IPS-NIHi7 (cell line): ENCODE results near the gene ENPP3.

Source experiments
- DNase-seq: peaks from one replicate; pipeline ENCODE4 v3.0.0; 2012; ENCODE audit warnings: mixed read lengths; ENCODE audit errors: extremely low spot score

Gene ENPP3

DNA sequence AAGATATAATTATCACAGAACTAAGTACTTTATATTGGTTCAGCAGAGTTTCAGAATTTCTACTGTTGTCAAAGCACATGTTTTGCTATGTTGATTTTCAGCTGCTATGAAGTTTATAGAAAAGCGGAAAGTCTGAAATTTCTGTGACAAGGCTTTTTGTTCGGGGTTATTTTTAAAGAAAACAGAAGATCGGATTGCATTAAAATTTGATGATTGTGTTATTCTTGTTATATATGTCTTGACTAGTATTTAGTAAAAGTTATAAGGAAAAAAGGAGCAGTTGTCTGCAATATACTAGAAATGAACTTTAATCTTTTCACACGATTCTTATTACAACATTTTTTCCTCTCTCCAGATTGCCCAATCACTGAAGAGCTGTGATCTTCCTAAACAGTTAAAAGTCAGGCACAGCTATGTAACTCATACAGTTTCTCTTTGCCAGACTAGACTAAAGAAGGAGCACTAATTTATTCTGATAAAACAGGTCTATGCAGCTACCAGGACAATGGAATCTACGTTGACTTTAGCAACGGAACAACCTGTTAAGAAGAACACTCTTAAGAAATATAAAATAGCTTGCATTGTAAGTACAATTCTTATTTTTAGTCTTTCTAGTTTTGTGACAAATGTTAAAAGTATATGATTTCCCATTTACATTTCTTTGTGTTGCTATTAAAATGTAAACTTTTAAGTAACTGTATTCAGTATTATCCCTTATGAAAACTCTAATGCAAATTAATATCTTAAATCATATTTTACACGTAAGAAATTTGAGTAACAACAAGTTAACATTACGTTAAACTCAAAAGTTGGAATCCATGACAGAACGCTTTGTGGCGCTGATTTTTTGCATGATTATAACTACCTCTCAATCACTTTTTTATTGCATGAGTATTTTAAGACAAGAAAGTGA lies at the start of gene ENPP3:
ENPP3 (plus strand) TSS at position 423 of the 913 bp plus-strand sequence; CDS start at position 506, 83 bp downstream.
- DNase-seq, result no peak

DNA sequence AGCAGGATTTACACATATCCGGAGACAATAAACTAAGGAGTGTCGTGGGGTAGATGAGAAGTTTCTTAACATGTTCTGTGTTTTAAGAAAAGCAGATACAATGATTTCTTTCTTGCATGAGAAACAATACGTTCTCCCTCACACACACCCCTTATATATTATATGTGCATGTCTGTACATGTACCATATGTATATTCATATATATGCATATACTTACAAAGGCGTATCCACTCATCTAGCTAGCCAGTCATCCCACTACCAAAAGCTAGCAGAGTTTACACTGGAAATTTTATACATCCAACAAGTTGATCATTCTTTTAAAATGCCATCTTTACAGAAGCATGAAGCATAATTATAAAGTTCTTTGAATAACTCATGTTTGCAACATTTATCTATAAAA lies 49.2 kb upstream of the ENPP3 start:
- no peak for DNase-seq

DNA sequence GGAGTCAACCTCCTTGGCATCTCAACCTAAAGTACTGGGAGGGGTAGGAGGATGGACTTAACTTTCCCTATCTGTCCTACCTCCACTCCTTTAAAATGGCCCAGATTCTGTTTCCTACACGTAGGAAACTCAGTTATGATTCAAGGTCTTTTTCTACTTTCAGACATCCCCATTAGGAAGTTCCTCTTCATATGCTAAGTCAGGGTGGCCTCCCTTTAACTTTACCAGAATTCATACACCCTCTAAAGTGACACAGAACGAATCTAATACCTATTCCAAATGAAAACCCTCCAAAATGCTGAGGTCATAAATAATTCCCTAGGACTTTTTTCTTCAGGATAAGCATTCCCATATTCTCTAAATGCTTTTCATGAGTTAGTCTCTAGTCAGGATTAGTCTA lies 48.5 kb upstream of the ENPP3 start:
- no peak for DNase-seq

- DNase-seq, result no peak
These were observed 44.2 kb upstream of the ENPP3 start for GRCh38 chr6:131592935-131593334.

DNA sequence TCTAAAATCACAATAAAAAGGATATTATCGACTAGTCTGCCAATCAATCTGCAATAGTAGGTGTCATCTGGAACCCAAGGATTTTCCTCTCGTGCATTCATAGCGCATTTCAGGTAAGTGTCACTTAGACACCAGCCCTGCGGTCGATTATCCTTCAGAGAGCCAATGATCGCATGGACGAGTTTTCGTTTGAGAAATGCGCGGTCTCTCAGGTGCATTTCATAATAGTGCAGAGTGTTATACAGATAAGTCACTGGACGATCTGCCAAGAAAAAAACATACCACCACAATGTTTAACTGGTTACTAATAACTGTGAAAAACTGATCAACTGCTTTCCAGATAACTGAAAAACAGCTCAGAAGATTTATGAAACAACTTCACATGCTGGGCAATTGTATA lies 43.0 kb upstream of the ENPP3 start:
- DNase-seq, result no peak

DNA sequence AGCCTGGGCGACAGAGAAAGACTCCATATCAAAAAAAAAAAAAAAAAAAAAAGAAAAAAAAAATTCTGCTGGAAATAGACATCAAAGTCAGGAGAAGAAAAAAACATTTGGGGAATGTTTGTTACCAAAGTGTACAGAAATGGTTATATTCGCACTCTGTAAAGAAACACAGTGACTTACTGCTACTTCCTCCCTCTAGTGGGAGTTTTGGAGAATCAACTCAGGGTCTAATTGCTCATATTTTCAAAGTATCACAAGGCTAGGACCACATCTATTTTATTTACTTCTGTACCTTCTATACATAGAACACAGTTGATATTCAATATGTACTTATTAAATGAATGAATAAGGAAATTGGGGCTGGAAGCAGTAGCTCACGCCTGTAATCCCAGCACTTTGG lies 39.7 kb upstream of the ENPP3 start:
- DNase-seq, result peak; percentile 15

- DNase-seq, result no peak
These were observed 36.4 kb upstream of the ENPP3 start for GRCh38 chr6:131600716-131601115.

DNA sequence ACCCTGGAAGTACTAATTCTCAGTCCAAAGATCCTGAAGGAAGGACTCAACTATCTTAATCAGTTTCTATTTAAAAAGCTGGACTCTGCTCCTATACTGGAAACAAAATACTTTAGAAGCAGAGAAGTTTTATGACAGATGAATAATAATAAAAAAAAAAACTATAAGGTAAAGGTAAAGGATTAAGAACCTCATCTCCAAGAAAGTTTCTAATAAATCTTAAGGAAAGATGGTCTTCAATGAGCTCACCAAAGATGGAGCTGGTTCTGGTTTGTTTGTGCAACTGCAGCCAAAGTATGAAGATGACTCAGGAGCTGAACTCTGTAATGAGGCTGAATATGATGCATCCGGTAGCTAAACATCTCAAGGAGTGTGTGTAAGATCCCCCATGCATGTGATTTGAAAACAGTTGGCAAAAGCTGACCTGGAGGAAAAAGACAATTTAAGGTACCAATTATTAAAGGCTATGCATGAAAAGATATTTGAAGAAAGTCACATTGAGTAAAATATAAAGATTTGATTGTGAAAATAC lies 34.3 kb upstream of the ENPP3 start:
- DNase-seq, result no peak

GRCh38 chr6:131613296-131613925 lies 23.7 kb upstream of the ENPP3 start:
- DNase-seq, result no peak

- no peak for DNase-seq
These were observed 21.8 kb upstream of the ENPP3 start for GRCh38 chr6:131615275-131615674.

DNA sequence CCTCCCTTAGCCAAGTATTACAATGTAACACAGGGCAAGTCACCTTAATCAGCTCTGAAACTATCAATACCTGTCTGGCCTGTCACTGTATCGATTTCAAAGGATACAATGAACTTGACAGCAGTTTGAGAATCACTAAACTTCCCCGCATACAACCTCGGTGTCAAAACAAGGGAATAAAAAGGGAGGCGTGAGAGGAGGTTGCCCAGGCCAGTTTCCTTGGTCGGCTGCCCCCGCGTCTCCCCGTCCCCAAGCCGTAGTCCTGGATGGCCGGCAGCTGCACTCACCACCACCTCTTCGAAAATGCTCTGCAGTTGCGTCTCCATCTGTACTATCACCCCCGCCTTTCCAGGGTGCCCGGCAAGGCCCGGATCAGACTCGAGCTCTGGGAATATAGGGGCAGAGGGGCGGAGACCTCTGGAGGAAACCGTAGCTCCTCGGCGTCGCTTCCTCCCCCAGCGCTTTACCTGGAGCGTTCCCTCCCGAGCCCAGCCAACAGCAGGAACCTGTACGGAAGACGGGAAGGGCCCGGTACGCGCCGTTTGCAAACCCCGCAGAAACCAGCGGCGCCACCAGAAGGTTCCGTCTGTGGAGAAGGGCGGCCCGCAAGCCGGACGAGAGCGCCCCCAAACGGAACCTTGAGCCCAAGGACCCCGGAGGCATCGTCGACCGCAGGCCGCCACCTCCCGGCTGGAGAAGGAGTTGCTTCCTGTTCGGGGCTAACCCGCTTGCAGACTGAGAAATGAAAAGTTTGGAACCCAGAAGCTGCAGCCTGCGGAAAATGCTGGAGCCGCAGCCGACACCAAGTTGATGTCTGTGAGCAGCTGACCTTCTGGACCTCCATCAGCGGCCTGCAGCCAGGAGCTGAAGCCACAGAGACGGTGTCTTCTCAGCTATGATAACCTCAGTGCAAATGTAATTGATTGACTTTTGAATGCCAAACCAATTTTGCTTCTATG lies 9.1 kb upstream of the ENPP3 start, which contains the start of gene MED23:
MED23 (minus strand) TSS at position 519 of the 959 bp plus-strand sequence; CDS start at position 326, 193 bp downstream.
- DNase-seq, result peak; percentile 94

DNA sequence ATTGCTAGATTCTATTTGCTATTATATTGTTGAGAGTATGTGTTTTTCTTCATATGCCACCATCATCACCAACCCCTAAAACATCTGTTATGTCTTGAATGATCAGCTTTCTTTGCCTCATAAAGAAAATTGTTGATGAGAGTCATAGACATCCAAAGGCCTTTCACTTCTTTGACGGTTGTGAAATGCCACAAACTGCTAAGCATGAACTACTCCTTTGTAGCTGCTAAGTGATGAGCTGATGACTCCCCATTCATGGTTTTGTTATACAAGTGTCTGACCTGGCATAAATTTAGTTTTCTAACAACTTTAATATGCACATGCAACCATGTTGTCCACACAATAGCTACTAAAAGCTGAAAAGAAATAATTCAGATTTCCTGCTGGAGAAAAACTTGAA lies 8.4 kb upstream of the ENPP3 start:
- no peak for DNase-seq

DNA sequence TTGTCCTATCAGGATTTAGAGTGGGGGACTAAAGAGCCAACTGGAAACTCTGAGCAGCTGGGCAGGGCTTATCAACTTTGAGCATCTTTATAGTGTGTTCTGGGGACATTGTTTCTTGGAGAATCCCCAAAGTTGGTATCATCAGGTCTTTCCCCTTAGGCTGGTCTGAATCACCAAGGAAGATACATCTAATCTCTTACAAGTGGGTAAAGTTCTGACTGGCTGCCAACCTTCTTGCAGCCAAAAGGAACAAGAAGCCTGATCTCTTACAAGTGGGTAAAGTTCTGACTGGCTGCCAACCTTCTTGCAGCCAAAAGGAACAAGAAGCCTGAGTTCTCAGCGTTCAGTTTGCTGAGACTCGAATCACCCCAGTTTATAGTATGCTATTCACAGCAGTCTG lies 7.5 kb upstream of the ENPP3 start:
- DNase-seq, result no peak

DNA sequence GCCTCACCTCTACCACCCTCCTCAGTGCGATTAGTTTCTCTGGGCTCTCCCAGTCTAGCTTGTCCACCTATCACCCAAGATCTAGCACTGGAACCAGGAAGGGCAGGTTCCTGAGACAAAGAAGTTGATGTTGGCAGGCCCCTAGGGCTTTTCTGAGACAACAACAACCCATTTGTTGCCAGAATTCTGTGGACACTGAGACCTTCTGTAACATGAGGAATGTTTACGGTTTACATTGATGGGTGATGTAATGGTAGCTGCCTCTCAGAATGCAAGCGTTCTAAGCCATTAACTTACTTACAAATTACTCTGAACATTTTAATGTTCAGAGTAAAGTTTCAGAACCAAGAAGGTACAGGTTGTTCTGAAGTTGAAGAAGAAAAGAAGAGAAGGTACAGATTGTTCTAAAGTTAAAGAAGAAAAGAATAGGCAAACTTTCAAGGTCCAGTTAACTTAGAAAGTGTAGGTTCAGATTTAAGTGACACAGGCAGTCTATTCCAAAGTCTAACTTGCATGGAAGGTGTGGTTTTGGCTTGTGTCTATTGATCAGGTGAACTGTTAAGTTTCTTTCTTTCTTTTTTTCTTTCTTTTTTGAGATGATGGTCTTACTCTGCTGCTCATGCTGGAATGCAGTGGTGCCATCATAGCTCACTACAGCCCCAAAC lies 5.3 kb upstream of the ENPP3 start:
- DNase-seq, result no peak

DNA sequence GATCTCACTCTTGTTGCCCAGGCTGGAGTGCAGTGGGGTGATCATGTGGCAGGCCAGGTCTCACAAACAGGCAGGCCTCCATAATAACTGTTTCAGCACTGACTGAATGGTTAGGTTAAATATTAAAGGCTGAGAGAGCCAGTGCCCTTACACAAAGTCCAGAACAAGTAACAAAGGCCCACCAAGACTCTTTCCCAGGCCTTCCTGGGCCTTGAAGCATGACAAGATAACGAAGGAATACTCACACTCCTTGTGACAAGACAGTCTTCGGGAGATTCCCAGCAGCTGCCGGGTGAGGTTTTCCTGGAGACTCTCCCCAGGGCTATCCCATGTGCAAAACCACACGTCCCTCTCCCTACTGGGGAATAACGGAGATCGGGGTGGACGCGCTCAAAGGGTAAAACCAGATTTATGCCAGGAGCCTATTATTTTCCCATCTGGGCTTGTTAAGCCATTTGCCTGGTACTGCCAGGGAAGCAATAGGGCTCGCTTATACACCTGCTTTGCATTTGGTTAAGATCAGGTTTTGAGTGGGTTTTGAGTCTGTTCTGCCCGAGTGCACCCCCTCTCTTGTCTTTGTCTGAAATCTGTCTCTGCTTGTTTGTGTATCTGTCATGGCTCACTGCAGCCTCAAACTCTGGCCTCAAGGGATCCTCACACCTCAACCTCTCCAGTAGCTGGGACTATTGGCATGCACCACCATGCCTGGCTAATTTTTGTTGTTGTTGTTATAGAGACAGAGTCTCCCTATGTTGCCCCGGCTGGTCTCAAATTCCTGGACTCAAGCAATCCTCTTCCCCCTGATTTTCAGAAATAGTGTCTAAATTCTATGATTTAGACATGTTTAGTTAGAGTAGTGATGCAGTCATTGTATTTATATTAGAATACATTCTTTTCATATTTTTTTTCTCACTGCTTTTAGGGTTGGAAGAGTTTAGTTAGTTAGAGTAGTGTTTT lies 1.4 kb upstream of the ENPP3 start:
- DNase-seq, result no peak

DNA sequence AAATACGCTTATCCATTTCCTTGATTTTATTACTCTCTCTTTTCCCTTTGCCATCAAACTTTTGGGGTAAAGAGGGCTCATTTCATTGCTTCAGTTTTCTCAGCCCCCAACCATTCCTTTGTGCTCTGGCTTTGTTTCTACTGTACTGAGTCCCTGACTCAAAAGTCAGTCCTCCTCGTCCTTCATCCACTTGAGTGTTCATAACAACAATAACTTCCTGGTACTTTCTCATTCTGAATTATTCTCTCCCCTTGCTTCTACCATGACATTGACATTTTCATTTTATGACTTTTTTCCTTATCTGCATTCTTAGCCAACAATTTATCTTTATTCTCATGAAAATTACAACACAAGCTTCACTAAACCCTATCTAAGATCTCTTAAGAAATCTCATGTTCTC lies 911 bp downstream of the ENPP3 start:
- no peak for DNase-seq

- no peak for DNase-seq
These were observed 3.0 kb downstream of the ENPP3 start for GRCh38 chr6:131640100-131640499.

DNA sequence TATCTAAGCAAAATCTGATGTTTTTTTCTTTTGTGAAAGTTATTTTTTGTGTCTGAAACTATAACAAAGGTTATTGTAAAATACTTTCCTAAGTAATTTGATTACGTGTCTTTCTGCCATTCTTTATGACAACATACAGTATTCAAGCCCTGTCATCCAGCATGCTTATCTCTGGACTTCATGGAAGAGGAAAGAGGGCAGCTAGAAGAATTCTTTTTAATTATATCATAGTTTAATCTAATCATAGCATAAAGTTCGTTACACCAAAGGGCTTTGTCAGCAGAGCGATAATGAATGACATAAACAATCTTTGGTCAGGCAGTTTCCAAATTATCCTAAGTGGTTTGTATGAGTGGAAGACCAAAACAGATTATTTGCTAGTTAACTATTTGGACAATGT lies 3.5 kb downstream of the ENPP3 start:
- no peak for DNase-seq

- no peak for DNase-seq
These were observed 4.5 kb downstream of the ENPP3 start for GRCh38 chr6:131641554-131641953.

GRCh38 chr6:131642565-131642964 lies 5.5 kb downstream of the ENPP3 start:
- DNase-seq, result no peak
